Nasal cavity respiratory epithelium epithelial cell of viscerocranial mucosa (primary cell): ENCODE measurements around the gene KDR. TPM values are rescaled to one million over a fixed set of nuclear protein-coding genes. Genes with fewer than 3 reads are reported as not detected.

Experiments used
- total RNA-seq: library from RNA; depleted of rRNA; stranded (reverse); fragments of >200 nt; gene quantifications from 2 replicates; pipeline ENCODE4 v1.2.3, GENCODE V29; 2014

KDR gene
- total RNA-seq = 0.43 TPM in 1 of 2 replicates, not detected in the other

DNA sequence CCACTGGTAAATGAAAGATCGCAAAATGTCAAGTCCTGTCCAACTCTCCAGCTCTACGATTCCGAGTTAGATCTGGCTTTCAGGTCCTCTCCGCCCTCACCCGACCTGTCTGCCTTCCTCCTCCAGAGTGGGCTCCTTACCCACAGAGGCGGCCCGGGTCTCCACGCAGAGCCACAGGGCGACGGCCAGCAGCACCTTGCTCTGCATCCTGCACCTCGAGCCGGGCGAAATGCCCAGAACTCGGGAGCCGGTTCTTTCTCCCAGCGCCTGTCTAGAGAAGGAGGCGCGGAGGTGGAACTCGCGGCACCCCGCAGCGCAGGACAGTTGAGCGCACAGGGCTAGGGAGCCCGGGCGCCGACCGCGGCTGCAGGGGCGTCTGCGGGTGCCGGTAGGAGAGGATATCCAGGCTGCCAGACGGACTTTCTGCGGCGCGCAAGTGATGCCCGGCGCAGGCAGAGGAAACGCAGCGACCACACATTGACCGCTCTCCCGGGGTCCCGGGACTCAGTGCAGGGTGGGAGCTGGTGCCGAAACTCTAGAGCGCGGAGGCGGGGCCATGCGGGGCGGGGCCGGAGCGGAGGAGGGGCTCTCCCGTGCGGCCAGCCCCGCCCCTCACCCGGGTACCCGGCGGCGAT, at the start of gene KDR:
TSS of gene KDR (minus strand) at position 509 of the 635 bp plus-strand sequence. CDS start at position 207, 302 bp downstream.

Other genes with a start within 250 kb of the KDR start
- 4.4 and 33.9 TPM in 2 replicates for gene SRD5A3, start 220.6 kb upstream of the KDR start, total RNA-seq